22Rv1 (cell line): ENCODE measurements around the gene ADAMTS2.

ENCODE experiments used
- ZFX ChIP-seq: fragments of 450-650 bp; IDR thresholded peaks from 2 replicates; pipeline ENCODE4 v1.6.1; 2017; ENCODE audit warnings: antibody characterized with exemption, borderline replicate concordance
- TF ChIP-seq, protein P1 (sequence below): fragments of 450-650 bp; IDR thresholded peaks from 2 replicates; pipeline ENCODE4 v1.5.1; 2017; ENCODE audit warnings: mild to moderate bottlenecking

DNA sequence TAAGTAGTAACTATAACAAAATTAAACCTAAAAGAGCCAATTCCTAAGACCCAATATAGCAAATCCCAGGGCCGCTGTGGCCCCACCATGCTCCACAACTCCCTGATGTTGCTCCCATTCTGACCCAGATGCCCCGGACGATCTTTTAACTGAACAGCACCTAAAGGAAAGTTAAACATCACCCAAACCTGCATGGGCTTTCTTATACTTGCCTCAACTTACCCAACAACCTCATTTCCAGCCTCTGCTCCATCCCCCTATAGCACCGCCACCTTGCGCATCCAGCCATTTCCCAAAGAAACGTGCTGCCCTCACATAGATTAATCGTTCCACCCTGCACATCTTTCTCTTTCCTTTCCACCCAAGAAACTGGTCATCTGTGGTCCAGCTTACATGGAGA lies 230.5 kb downstream of the ADAMTS2 start:
- TF ChIP-seq, protein P1, sequence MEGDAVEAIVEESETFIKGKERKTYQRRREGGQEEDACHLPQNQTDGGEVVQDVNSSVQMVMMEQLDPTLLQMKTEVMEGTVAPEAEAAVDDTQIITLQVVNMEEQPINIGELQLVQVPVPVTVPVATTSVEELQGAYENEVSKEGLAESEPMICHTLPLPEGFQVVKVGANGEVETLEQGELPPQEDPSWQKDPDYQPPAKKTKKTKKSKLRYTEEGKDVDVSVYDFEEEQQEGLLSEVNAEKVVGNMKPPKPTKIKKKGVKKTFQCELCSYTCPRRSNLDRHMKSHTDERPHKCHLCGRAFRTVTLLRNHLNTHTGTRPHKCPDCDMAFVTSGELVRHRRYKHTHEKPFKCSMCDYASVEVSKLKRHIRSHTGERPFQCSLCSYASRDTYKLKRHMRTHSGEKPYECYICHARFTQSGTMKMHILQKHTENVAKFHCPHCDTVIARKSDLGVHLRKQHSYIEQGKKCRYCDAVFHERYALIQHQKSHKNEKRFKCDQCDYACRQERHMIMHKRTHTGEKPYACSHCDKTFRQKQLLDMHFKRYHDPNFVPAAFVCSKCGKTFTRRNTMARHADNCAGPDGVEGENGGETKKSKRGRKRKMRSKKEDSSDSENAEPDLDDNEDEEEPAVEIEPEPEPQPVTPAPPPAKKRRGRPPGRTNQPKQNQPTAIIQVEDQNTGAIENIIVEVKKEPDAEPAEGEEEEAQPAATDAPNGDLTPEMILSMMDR = no peak
- no peak for TF ChIP-seq ZFX
